Gastrocnemius medialis (tissue), 4 donors: ENCODE data around the gene TATDN3.
A peak's percentile ranks its signal among the peaks of the same experiment; 100 is the strongest.

Experiments
- POLR2A ChIP-seq, 2 donors: fragments of 450-650 bp; IDR thresholded peaks; one replicate each; pipeline ENCODE4 v1.6.1; 2017; ENCODE audit warnings: antibody characterized with exemption in 2 of 2, mild to moderate bottlenecking in 2 of 2, moderate library complexity in 2 of 2
- TF ChIP-seq, protein P1 (sequence below), 5 experiments: fragments of 450-650 bp in 3 of 5; fragments of 200-600 bp in 2 of 5; sonication (generic) in 2 of 5; IDR thresholded peaks in 4 of 5; conservative IDR thresholded peaks in 1 of 5; 1 replicate in 4 of 5; 2 replicates in 1 of 5; pipeline ENCODE4 v1.5.1; 2016 to 2019; ENCODE audit warnings: antibody characterized with exemption in 5 of 5, mild to moderate bottlenecking in 3 of 5, moderate library complexity in 3 of 5

DNA sequence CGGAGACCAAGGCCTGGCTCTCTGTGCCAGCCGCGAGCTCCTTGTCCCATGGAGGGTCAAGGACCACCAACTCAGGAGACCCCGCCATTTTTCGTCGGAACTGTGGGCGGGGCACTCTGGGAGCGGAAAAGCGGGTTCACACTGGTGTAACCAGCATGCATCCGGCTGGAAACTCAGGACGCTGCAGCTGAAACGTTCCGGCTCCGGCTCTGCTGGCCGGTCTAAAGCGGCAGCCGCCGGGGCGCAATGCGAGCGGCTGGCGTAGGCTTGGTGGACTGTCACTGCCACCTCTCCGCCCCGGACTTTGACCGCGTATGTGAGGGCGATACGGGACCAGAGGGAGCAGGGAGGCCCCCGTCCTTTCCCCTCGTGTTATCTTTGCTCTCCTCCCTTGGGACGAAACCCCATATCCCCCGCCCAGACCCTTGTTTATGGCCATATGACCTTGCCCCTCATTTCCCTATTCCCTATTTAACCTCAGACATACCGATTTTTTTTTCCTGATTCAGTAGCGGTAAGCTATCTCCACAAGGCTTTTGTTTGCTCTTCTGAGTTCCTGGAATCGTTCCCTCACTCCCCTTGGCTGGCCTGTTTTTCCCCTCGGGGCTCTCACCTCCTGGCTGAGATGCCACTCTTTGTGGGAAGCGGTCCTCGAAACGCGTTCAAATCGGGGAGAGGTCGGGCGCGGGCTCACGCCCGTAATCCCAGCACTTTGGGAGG is at the start of gene TATDN3, which contains the start of gene NSL1:
- TF ChIP-seq, protein P1, sequence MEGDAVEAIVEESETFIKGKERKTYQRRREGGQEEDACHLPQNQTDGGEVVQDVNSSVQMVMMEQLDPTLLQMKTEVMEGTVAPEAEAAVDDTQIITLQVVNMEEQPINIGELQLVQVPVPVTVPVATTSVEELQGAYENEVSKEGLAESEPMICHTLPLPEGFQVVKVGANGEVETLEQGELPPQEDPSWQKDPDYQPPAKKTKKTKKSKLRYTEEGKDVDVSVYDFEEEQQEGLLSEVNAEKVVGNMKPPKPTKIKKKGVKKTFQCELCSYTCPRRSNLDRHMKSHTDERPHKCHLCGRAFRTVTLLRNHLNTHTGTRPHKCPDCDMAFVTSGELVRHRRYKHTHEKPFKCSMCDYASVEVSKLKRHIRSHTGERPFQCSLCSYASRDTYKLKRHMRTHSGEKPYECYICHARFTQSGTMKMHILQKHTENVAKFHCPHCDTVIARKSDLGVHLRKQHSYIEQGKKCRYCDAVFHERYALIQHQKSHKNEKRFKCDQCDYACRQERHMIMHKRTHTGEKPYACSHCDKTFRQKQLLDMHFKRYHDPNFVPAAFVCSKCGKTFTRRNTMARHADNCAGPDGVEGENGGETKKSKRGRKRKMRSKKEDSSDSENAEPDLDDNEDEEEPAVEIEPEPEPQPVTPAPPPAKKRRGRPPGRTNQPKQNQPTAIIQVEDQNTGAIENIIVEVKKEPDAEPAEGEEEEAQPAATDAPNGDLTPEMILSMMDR (IDR thresholded peaks at IDR 0.05 in 4 of 5, conservative IDR thresholded peaks at IDR 0.05 in 1 of 5), result peak in 2 of 5 experiments; percentile 11 to 16
- peak; percentile 58 to 61 for TF ChIP-seq POLR2A (IDR thresholded peaks at IDR 0.05)
